SK-N-DZ (cell line): ENCODE measurements around the gene KLHL42.

Source experiments
- DNase-seq: peaks from one replicate; pipeline ENCODE4 v3.0.0-alpha.2; 2015; ENCODE audit warnings: low spot score
- small RNA-seq, 2 experiments: library from RNA; depleted of rRNA; stranded (forward); fragments of <200 nt; gene quantifications; one replicate each; pipeline ENCODE3, GENCODE V24; 2014

KLHL42 gene

DNA sequence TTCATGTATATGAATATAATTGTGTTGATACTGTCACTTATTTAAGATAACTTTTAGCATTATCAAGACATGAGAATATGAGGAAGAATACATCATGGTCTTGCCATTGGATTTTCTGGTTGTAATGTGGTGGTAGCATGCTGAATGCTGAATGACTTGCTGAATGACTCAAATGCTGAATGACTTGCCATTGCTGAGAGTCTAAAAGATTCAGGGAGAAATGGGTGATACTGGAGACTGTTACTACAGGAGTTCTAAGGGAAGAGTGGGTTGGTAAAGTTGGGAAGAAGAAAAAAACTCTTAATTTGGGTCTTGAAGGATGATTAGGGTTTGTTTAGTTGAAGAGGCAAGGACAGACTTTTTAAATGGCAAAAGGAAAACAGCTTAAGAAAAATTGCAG is 72.1 kb downstream of the KLHL42 start:
- DNase-seq: no peak

Small RNA genes lying within 50 kb of the gene (small RNA-seq; reads per million reads assigned to genes)
- 0 reads per million in 2 experiments for gene RF00019
- gene RF02271: 0 reads per million in 2 experiments
